ENCODE measurements around the gene VTI1A.

- TF ChIP-seq, protein P1, sequence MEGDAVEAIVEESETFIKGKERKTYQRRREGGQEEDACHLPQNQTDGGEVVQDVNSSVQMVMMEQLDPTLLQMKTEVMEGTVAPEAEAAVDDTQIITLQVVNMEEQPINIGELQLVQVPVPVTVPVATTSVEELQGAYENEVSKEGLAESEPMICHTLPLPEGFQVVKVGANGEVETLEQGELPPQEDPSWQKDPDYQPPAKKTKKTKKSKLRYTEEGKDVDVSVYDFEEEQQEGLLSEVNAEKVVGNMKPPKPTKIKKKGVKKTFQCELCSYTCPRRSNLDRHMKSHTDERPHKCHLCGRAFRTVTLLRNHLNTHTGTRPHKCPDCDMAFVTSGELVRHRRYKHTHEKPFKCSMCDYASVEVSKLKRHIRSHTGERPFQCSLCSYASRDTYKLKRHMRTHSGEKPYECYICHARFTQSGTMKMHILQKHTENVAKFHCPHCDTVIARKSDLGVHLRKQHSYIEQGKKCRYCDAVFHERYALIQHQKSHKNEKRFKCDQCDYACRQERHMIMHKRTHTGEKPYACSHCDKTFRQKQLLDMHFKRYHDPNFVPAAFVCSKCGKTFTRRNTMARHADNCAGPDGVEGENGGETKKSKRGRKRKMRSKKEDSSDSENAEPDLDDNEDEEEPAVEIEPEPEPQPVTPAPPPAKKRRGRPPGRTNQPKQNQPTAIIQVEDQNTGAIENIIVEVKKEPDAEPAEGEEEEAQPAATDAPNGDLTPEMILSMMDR (conservative IDR thresholded peaks at IDR 0.05; ENCODE audit: low read length) = no peak
- TF ChIP-seq EZH2phosphoT487 (IDR thresholded peaks at IDR 0.05; ENCODE audit: borderline replicate concordance) = no peak
Measured at GRCh38 chr10:112581921-112582320, 134.9 kb downstream of the VTI1A start.

All from Loucy (cell line).